ENCODE results near the gene MIX23.

DNA sequence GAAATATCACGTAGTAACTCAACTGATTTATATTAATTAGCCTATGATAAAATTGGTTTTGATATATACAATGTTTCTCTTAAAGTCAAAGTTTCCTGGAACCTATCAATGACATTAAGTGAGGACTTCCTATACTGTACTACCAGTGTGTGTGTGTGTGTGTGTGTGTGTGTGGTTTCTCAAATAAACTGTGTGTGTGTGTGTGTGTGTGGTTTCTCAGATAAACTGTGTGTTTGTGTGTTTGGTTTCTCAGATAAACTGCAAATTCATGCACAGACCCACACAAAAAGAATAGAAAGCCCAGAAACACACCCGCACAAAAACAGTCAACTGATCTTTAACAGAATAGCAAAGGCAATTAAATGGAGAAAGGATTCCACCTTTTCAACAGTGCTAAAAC, 47.3 kb upstream of the MIX23 start:
- TF ChIP-seq, protein P1, sequence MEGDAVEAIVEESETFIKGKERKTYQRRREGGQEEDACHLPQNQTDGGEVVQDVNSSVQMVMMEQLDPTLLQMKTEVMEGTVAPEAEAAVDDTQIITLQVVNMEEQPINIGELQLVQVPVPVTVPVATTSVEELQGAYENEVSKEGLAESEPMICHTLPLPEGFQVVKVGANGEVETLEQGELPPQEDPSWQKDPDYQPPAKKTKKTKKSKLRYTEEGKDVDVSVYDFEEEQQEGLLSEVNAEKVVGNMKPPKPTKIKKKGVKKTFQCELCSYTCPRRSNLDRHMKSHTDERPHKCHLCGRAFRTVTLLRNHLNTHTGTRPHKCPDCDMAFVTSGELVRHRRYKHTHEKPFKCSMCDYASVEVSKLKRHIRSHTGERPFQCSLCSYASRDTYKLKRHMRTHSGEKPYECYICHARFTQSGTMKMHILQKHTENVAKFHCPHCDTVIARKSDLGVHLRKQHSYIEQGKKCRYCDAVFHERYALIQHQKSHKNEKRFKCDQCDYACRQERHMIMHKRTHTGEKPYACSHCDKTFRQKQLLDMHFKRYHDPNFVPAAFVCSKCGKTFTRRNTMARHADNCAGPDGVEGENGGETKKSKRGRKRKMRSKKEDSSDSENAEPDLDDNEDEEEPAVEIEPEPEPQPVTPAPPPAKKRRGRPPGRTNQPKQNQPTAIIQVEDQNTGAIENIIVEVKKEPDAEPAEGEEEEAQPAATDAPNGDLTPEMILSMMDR (IDR thresholded peaks at IDR 0.05) = no peak
- TF ChIP-seq POLR2A (IDR thresholded peaks at IDR 0.05) = no peak
